Neural cell (in vitro differentiated cells): ENCODE measurements around the gene PMF1.

Source experiments
- CTCF ChIP-seq: fragments of 450-650 bp; IDR thresholded peaks from 2 replicates; pipeline ENCODE4 v1.5.1; 2014; ENCODE audit warnings: antibody characterized with exemption, mild to moderate bottlenecking, moderate library complexity; ENCODE audit not compliant: poor library complexity, severe bottlenecking
- EP300 ChIP-seq: fragments of 450-650 bp; conservative IDR thresholded peaks from 2 replicates; pipeline ENCODE4 v1.6.1; 2014; ENCODE audit warnings: antibody characterized with exemption, mild to moderate bottlenecking, moderate library complexity; ENCODE audit not compliant: poor library complexity, severe bottlenecking
- EZH2 ChIP-seq: fragments of 200-600, 300-800 bp; shearing (Covaris generic), sonication (generic); IDR thresholded peaks from 2 replicates; pipeline ENCODE4 v1.6.1; 2014; ENCODE audit warnings: antibody characterized with exemption, low read length, borderline replicate concordance, mild to moderate bottlenecking; ENCODE audit not compliant: insufficient read depth, poor library complexity, severe bottlenecking
- MXI1 ChIP-seq: fragments of 450-650 bp; conservative IDR thresholded peaks from 2 replicates; pipeline ENCODE4 v1.6.1; 2014; ENCODE audit warnings: antibody characterized with exemption, mild to moderate bottlenecking; ENCODE audit not compliant: poor library complexity, severe bottlenecking
- POLR2AphosphoS5 ChIP-seq: IDR thresholded peaks from 2 replicates; pipeline ENCODE4 v1.6.1; 2012
- RAD21 ChIP-seq: fragments of 450-650 bp; conservative IDR thresholded peaks from 2 replicates; pipeline ENCODE4 v1.6.1; 2014; ENCODE audit warnings: antibody characterized with exemption, mild to moderate bottlenecking, moderate library complexity
- REST ChIP-seq: IDR thresholded peaks from 2 replicates; pipeline ENCODE4 v1.6.1; 2012; ENCODE audit warnings: borderline replicate concordance
- SMC3 ChIP-seq: fragments of 450-650 bp; conservative IDR thresholded peaks from 2 replicates; pipeline ENCODE4 v1.6.1; 2014; ENCODE audit warnings: antibody characterized with exemption, mild to moderate bottlenecking, moderate library complexity; ENCODE audit not compliant: poor library complexity
- TAF1 ChIP-seq: IDR thresholded peaks from 2 replicates; pipeline ENCODE4 v1.6.1; 2012; ENCODE audit warnings: low read depth

- TF ChIP-seq EP300 (no peak), POLR2AphosphoS5 (no peak), TAF1 (no peak), CTCF (no peak), MXI1 (no peak), REST (no peak), EZH2 (no peak), RAD21 (no peak), SMC3 (no peak)
Observed at GRCh38 chr1:156230473-156230837, 17.6 kb downstream of the PMF1 start.
